LHCN-M2 (cell line): Measurements from ENCODE around the gene TRUB2. TPM values are rescaled to one million over a fixed set of nuclear protein-coding genes. Genes with fewer than 3 reads are reported as not detected.
A peak's percentile ranks its signal among the peaks of the same experiment; 100 is the strongest.
"Not testable (repeated sequence)": the region's sequence is repeated elsewhere in the genome, so short reads cannot be mapped to it uniquely, and the experiment has no call there.

ENCODE experiments used
- DNase-seq: peaks from one replicate; pipeline ENCODE4 v3.0.0-alpha.2; 2012; ENCODE audit warnings: low read depth
- total RNA-seq: library from RNA; depleted of rRNA; stranded (reverse); fragments of >200 nt; gene quantifications from 2 replicates; pipeline ENCODE4 v1.2.3, GENCODE V29; 2014

TRUB2 gene
- total RNA-seq, 1 experiment from 2014 or later: 15.6 TPM

- DNase-seq: peak; percentile 69
Observed at GRCh38 chr9:128341435-128341849, 19.2 kb upstream of the TRUB2 start.

GRCh38 chr9:128340691-128341434 lies 18.6 kb upstream of the TRUB2 start:
- DNase-seq: no peak

DNA sequence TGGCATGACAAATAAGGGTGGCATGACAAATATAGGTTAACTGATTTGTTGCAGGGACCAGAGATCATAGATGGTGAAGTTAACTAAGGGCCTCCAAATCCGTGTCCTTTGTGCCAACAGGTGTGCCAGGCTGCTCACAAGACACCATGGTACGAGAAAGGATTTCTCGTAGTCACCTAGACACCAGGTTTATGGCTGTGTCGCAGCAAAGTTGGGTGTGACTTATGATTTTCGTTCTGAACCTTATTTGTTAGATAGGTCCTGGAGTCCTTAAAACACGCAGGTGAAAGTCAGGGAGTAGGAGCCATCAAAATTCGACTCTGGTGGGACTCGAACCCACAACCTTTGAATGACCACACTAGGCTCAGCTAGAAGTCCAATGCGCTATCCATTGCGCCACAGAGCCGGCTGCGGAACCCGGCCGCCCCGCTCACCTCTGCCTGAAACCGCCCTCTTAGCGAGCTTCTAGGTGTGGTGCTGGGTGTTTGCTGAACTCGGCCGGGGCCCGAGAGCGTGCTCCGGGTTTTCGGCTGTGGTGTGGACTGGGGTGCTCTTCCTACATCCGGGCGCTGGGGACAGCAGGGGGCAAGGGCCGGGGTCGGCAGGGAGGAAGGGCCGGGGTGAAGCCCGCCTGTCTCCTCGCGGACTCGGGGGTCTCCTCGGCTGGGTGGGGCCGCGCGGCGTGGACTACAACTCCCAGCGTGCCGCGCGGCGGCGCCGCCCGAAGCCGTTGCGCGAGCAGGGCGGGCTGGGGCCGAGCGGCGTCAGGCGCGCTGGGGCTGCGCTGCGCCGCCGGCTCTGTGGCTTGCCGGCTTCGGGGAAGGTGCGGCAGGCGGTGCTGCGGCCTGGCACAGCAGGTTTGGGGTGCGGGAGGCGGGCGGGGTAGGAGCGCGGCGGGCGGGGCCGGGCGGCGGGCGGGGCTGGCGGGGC lies 17.8 kb upstream of the TRUB2 start, which contains the start of gene SLC27A4:
SLC27A4 (plus strand) TSS at position 767 of the 930 bp plus-strand sequence. CDS start 2,606 bp downstream, outside the sequence.
- peak; percentile 63 for DNase-seq

DNA sequence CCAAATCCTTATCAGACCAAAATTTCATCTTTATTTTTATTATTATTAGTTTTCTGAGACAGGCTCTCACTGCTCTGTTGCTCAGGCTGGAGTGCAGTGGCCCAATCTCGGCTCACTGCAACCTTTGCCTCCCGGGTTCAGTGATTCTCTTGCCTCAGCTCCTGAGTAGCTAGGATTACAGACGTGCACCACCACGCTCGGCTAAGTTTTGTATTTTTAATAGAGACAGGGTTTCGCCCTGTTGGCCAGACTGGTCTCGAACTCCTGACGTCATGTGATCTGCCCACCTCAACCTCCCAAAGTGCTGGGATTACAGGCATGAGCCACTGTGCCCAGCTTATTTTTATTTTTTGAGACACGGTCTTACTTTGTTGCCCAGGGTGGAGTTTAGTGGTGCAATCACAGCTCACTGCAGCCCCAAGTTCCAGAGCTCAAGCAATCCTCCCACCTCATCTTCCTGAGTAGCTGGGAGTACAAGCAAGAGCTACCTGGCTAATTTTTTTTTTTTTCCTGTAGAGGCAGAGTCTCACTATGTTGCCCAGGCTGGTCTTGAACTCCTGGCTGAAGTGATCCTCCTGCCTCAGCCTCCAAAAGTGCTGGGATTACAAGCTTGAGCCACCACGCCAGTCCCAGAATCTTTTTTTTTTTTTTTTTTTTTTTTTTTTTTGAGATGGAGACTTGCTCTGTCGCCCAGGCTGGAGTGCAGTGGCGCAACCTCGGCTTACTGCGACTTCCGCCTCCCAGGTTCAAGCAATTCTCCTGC lies 16.8 kb upstream of the TRUB2 start:
- DNase-seq: not testable (repeated sequence)

DNA sequence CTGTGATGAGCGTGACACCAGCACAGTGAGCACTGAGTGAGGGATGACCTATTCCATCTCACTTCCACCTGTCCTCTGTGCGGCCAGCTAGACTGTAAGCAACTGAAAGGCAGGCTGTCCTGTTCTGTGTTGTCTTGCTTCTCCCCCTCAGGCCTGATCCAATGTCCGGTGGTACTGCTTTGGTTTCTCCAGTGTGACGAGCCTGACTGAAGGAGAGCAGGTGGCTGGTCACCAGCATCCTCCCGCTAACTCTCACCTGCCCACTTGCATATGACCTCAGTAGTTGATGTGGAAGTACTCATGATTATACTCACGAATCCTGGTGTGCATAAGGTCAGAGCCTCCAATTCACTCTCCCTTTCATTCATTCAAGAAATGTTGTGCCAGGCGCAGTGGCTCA lies 15.7 kb upstream of the TRUB2 start:
- DNase-seq: no peak

GRCh38 chr9:128335914-128336313 lies 13.7 kb upstream of the TRUB2 start:
- no peak for DNase-seq

- no peak for DNase-seq
Observed at GRCh38 chr9:128335161-128335560, 12.9 kb upstream of the TRUB2 start.

- DNase-seq: no peak
Observed at GRCh38 chr9:128333451-128333869, 11.2 kb upstream of the TRUB2 start.

GRCh38 chr9:128325629-128326028 lies 3.4 kb upstream of the TRUB2 start:
- DNase-seq: no peak

DNA sequence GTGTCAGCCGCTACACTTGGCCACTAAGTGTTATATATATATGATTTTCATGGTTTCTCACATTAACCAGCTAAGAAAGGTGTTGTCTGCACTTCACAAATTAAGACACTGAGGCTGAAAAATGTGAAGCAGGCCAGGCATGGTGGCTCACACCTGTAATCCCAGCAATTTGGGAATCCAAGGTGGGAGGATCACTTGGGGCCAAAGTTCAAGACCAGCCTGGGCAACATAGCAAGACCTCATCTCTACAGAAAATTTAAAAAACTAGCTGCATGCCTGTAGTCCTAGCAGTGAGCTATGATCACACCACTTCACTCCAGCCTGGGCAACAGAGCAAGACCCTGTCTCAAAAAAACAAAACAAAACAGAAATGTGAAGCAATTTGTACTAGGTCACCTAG lies 2.2 kb upstream of the TRUB2 start:
- no peak for DNase-seq

- no peak for DNase-seq
Observed at GRCh38 chr9:128323791-128324190, 1.5 kb upstream of the TRUB2 start.

DNA sequence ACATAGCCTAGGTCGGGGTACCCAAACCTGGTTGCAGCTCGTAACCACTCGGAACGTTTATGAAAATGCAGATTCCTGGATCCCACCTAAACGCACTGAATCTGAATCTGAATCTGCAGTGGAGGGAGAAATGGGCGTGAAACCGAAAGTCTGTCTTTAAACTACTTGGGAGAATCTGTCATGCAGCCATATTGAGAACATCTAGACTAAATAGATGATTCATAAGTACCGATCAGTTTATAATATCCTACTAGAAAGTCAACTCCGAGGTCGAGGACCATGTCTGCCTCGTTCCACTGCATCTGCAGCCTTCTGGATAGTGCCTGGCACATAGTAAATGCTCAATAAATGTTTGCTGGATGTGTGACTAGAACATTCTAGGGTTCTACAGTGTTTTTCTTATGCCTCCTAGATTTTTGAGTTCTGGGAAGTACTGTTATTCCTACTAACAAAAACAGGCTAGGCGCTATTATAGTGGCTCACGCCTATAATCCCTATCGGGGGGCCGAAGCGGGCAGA lies 1.0 kb upstream of the TRUB2 start:
- DNase-seq: peak; percentile 26

DNA sequence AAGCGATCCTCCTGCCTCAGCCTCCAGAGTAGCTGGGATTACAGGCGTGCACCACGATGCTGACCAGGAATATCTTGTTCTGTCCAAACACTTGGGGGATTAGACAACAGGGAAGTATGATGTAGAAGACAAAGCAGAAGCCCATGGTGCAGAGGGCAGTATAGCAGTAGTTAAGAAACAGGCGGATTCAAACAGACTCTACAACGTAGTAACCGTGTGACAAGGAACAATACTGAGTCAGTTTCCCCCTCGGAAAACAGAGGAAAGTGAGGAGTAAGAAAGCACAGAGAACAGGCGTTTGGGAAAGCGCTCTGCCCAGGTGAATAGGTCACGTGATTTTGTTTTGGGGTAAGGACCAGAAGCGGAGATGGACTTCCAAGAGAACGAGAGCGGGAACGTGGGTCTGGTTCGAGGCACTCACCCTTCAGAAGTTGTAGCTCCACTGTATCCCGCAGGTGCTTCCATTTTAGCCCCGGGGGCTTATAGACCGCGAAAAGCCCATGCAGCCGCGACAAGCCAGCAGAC lies 306 bp downstream of the TRUB2 start:
- DNase-seq: no peak

GRCh38 chr9:128321343-128321742 lies 904 bp downstream of the TRUB2 start:
- DNase-seq: no peak

- no peak for DNase-seq
Observed at GRCh38 chr9:128317629-128318028, 4.6 kb downstream of the TRUB2 start.

DNA sequence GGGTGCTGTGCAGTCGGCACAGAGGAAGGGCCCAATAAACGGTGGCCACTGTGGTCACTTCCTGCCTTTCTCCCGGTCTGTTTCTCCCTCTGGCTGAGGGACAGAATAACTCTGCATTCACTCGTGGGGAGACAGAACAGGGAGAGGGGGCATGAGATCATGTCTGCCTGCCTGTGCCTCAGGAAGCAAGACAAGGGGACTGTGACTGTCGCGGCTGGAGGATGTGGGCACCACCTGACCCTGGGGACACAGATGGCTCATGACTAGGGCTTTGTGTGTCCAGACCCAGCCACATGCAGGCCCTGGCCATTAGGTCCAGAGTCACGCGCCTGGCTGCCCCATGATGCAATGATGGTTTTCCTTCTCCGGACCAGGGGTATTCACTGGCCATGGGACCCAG lies 5.8 kb downstream of the TRUB2 start:
- DNase-seq: no peak

GRCh38 chr9:128314697-128315096 lies 7.5 kb downstream of the TRUB2 start:
- no peak for DNase-seq

GRCh38 chr9:128310461-128310860 lies 11.8 kb downstream of the TRUB2 start:
- DNase-seq: no peak

DNA sequence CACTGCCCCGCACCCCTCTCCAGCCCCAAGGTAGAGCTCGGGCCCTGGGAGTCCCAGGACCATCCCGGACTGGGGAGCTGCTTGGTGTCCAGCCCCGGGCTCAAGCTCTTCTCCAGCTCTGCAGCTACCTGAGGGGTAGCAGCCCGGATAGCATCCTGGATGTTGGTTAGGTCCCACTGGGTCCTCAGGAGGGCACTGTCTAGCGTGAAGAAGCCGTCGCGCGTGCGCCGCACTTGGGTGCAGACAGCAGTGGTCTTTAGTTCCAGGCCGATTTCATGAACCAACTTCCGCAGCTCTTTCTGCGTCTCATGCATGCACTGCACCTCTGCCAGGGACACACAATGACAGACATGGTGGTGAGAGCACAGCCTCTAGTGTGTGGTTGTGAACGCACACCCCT lies 12.7 kb downstream of the TRUB2 start:
- DNase-seq: no peak

GRCh38 chr9:128304971-128305288 lies 17.3 kb downstream of the TRUB2 start:
- DNase-seq: no peak
